Inflammatory macrophage treated with lipopolysaccharide for 4 hours (primary cell): ENCODE results near the gene RNF166.

Experiments
- DNase-seq: peaks from one replicate; pipeline ENCODE4 v3.0.0-alpha.2; 2020

RNF166 gene

DNA sequence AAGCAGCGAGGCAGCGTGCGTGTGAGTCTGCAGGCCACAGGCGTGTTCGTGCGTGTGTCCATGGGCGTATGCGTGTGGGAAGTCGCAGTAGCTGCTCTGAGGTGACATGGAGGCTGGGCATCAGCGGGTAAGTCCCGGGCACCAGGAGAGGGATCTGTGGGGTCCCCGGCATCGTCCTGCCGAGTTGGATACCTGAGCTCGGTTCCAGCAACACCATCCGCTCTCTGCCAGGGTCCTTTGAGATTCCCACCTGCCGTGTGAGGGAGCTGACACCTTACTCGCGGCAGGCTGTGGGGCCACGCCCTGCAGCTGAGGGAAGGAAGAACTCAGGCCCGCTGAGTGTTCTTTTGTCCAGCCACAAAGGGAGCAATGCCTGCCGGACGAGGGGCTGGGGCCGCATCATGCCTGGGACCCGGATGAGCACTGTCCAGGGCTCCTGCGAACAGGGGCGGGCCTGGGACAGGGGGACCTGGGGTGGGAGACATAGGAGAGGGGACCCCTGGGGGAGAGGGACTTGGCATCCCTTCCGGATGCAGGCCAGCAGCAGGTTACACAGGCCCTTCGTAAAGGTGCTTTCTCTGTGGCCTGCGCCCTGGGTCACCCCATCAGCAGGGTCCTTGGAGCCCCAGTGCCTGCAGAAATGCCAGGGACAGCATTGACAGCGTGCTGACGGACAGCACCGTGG, 14.9 kb downstream of the RNF166 start:
- no peak for DNase-seq

GRCh38 chr16:88690341-88691128, 15.7 kb downstream of the RNF166 start:
- DNase-seq = no peak

- DNase-seq = no peak
Measured at GRCh38 chr16:88688013-88688778, 18.0 kb downstream of the RNF166 start.

DNA sequence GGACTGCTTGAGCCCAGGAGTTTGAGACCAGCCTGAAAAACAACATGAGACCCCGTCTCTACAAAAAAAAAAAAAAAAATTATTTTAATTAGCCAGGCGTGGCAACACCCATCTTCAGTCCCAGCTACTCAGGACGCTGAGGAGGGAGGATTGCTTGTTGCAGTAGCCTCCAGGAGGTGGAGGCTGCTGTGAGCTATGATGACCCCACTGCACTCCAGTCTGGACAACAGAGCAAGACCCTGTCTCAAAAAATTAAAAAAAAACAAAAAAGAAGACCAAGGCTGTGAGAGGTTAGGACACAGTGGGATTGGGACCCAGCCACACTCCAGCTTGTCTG, 18.6 kb downstream of the RNF166 start:
- no peak for DNase-seq

- no peak for DNase-seq
Measured at GRCh38 chr16:88687254-88687576, 19.0 kb downstream of the RNF166 start.

GRCh38 chr16:88686439-88687253, 19.6 kb downstream of the RNF166 start, which contains the start of gene SNAI3:
SNAI3 (minus strand) TSS chr16:88686507; CDS start chr16:88686406, 101 bp downstream.
- DNase-seq = peak; percentile 89

- DNase-seq = no peak
Measured at GRCh38 chr16:88686062-88686438, 20.2 kb downstream of the RNF166 start.

- peak; percentile 81 for DNase-seq
Measured at GRCh38 chr16:88685156-88686061, 20.8 kb downstream of the RNF166 start.

- no peak for DNase-seq
Measured at GRCh38 chr16:88684569-88685155, 21.5 kb downstream of the RNF166 start.

DNA sequence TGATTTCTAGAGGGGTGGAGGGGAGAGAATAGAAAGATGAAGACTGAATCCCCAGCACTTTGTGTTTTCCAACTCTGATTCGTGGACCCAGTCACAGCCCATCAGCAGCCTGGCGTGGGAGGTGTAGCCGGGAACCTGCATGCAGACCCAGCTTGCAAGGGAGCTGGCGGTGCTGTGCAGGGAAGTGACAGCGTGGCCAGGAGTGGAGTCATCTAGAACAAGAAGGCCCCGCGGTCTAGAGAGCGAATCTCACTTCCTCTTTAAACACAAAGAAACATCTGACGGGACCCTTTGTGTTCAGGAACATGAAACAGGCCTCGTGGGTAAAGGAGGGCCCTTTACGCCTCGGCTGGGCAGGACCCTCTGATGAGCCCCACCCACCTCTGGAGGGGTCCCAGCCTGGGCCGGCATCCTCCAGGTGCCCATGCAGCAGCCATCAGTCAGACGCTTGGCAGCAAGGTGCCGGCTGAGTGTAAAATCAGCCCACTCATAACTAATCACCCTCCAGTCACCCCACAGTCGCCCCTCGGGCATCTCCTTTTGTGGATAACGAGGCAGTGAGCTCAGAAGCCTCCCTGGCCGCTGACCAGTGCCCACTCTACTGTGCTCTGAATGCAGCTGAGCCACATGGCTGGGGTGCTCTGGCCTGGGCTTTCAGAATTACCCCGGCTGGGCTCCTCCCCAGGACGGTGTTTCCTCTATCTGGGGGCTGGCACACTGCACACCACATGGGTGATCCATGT, 24.3 kb downstream of the RNF166 start:
- peak; percentile 93 for DNase-seq

DNA sequence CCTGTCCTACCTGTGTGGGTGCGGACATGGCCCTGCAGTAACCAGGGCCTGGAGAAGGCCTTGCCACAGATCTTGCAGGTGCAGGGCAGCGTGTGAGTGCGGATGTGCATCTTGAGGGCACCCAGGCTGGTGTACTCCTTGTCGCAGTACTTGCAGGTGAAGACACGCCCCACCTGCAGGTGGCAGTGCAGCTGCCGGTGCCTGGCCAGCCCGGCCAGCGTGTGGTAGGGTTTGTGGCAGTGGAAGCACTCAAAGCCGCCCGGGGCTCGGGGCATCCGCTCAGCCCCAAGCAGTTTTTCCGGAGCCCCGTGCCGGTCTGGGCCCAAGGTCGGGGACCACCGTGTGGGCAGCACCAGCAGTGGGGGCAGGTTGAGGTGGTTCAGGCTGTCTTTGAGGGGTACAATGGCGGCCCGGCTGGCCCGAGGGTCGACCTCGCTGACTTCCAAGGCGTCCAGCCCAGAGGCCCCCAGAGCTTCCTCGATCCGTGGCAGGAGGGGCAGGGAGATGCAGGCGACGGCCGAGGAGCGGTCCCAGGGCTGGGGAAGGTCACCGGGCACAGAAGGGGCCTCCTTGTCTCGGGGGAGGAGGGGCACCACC, 25.0 kb downstream of the RNF166 start:
- no peak for DNase-seq

DNA sequence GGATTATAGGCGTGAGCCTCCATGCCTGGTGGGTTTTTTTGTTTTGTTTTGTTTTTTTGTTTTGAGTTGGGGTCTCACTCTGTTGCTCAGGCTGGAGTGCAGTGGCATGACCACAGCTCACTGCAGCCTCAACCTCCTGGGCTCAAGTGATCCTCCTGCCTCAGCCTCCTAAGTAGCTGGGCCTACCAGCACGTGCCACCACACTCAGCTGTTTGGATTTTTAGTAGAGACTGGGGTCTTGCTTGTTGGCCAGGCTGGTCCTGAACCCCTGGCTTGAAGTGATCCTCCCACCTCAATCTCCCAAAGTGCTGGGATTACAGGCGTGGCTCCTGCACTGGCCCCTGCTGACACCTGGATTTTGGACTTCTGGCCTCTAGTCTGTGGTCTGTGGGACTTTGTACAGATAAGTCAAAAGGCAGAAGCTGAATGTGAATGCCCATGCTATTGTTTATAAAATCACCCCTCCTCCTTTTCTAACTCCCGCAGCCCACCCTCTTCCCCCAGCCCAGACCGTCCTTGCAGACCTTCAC, 25.6 kb downstream of the RNF166 start:
- no peak for DNase-seq

DNA sequence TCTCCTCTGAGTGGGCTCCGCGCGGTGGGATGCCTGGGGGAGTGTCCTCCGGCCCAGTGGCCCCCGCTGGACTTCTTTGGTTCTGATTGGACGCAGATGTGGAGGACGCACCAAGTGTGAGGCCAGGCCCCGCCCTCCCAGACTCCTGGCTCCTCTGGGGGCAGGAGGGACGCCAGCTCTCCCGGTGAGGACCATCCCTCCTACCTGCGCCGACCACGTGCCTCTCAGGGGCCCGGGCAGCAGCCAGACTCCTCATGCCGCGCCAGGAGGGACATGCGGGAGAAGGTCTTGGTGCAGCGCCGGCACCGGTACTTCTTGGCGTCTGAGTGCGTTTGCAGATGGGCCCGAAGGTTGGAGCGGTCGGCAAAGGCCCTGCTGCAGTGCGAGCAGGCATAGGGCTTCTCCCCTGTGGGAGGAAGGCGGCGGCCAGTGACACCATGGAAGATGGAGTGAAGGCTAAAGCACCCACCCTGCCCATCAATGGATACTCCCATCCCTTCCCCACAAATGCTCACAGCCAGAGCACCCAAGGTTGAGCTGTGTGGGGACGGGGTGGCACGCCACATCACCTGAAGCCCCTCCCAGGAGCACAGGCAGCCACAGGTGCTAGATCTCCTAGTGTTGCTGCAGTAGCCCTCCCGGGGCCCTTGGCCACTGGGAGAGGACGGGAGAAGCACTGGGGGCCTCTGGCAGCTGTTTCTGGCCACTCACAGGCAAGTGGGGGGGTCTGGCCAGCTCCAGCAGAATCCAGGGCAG, 27.8 kb downstream of the RNF166 start:
- no peak for DNase-seq

GRCh38 chr16:88677721-88678120, 28.5 kb downstream of the RNF166 start:
- DNase-seq = no peak

GRCh38 chr16:88676502-88677242, 29.5 kb downstream of the RNF166 start:
- DNase-seq = no peak

- DNase-seq = no peak
Measured at GRCh38 chr16:88673716-88674379, 32.4 kb downstream of the RNF166 start.

DNA sequence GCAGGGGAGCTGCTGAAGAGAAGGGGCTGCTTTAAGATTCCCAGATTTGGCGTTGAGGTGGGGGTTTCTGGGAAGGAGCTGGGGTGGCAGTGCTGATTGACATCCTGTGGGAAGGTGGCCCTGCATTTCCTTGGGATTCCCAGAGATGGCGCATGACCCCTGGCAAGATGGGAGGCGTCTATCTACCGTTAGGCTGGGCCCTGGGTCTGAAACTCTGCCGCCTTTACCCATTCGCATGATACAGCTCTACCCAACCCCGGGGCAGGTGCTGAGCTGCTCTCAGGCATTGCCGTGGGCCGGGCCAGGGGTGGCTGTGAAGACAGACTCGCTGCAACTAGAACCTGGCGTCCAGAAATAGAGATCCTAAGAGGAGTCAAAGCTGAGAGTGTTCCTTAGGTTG, 33.4 kb downstream of the RNF166 start:
- no peak for DNase-seq

DNA sequence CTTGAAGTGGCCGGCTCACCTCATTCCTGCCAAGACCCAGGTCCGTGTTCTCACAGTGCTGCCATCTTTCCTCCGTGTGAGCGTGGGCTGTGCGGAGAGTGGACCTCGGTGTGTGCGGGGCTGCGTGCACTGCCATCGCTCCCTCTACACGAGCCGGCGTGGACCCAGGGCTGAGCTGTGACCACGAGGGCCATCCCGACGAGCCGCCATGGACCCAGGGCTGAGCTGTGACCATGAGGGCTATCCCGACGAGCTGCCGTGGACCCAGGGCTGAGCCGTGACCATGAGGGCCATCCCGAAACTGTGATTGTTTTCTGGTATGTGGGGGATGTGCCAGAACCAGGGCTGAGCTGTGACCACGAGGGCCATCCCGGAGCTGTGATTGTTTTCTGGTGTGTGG, 34.4 kb downstream of the RNF166 start:
- DNase-seq = no peak
